HL-60 (cell line): ENCODE data around the gene EXOC3L2.

Experiments used
- CTCF ChIP-seq: IDR thresholded peaks from one replicate; pipeline ENCODE4 v1.5.1; 2011; ENCODE audit warnings: low read length, control low read depth, inconsistent platforms; ENCODE audit not compliant: insufficient read depth
- GABPA ChIP-seq: IDR thresholded peaks from 2 replicates; pipeline ENCODE4 v1.6.1; 2012; ENCODE audit warnings: low read depth
- POLR2AphosphoS5 ChIP-seq: IDR thresholded peaks from 2 replicates; pipeline ENCODE4 v1.6.1; 2012; ENCODE audit warnings: low read depth
- REST ChIP-seq: IDR thresholded peaks from 2 replicates; pipeline ENCODE4 v1.6.1; 2012; ENCODE audit warnings: low read depth; ENCODE audit not compliant: insufficient replicate concordance
- SPI1 ChIP-seq: IDR thresholded peaks from 2 replicates; pipeline ENCODE4 v1.6.1; 2012; ENCODE audit warnings: low read depth, mild to moderate bottlenecking, borderline replicate concordance

GRCh38 chr19:45256836-45257235 lies 11.6 kb upstream of the EXOC3L2 start:
- TF ChIP-seq CTCF (no peak), POLR2AphosphoS5 (no peak), REST (no peak), GABPA (no peak), SPI1 (no peak)
